ENCODE data around the gene PHF21B.
"Not testable (repeated sequence)": the region's sequence is repeated elsewhere in the genome, so short reads cannot be mapped to it uniquely, and the experiment has no call there.

Gene PHF21B

DNA sequence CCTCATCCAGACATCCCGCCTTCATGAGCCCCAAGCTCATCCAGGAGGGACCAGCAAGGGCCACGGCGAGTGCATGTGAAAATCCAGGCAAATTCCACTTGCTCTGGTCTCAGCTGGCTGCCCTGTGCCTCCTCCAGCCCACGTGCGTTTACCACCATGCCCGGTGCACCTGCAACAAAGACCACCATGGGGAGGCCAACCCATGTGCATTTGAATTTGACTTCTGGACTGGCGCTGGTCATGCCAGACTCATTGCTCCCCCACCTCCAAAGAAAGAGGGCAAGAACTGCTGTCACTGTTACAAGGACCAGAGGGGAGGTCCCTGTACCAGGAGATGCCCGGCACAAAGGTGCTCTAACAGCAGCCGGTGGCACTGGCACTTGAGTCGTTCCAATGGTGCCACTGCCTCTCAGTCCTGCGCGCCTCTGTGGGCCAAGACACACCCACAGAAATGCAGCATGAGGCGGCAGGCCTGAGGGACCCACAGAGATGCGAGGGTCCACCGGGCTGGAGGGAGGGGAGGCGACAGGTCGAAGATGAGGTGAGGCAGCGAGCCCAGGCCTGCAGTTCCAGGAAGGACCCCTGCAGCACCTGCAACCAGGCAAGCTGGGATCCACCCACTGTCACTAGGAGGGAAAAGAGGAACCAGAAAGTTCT, 80.3 kb downstream of the PHF21B start:
- H3K4me1 Mint-ChIP-seq, result peaks cover 13% of the 10 kb centered on the region
- DNase-seq (ENCODE audit: low spot score in 2 of 2) (no peak), ATAC-seq (no peak)
- H3K4me3 Mint-ChIP-seq, result no peak overlapping the region
- no peak overlapping the region for H3K27ac Mint-ChIP-seq
- no peaks in the 10 kb centered on the region for H3K9me3 Mint-ChIP-seq
- H3K36me3 Mint-ChIP-seq, result no peaks in the 10 kb centered on the region

DNA sequence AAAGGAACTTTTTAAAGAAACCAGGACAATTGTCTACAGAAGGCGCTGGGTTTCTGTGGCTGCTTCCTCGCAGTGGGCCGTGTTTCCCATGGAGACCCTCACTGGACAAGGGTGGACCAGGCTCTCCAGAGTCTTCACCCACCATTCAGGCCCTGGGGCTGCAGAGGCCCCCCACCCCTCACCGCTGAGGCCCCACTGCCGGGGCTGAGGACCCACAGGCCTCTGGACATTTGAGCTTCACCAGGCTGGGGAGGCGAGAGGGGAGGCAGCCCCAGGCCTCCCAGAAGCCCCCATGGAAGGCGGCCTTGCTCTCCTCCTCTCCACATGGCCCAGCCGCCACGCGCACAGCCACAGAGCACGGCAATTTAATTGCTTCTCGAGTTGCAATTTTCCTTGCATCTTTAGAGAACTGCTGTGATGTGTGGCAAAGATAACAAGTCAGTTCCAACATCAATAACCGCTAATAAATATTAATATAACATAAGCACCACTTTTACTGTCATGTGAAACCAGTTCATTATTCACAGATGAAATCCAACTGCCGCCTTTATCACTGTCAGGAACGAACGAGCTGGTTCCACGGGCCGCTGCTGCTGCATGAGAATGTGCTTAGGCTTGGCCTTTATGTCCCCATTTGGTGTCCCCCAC, 81.0 kb downstream of the PHF21B start:
- H3K4me1 Mint-ChIP-seq, result peaks cover 13% of the 10 kb centered on the region
- H3K36me3 Mint-ChIP-seq, result no peaks in the 10 kb centered on the region
- ATAC-seq, result no peak
- DNase-seq (ENCODE audit: low spot score in 2 of 2), result no peak
- no peak overlapping the region for H3K27ac Mint-ChIP-seq
- H3K9me3 Mint-ChIP-seq, result peaks cover 1% of the 10 kb centered on the region
- no peak overlapping the region for H3K4me3 Mint-ChIP-seq

DNA sequence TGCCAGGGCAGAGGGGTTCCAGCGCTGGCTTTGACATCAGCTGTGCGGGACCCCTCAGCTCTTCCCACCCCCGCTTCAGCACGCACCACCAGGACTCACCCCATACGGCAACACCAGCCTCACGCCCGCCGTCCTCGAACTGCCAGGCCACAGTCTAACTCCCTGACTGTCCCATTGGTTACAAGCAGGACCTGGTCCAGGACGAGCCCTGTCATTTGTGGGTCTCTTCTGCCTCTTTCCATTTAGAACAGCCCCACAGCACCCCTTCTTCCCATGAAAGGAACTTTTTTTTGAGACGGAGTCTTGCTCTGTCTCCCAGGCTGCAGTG, 81.7 kb downstream of the PHF21B start:
- ATAC-seq, result no peak
- Mint-ChIP-seq H3K4me1 (peaks cover 13% of the 10 kb centered on the region), H3K4me3 (no peak overlapping the region), H3K9me3 (peaks cover 3% of the 10 kb centered on the region), H3K36me3 (no peaks in the 10 kb centered on the region), H3K27ac (no peak overlapping the region)
- no peak for DNase-seq (ENCODE audit: low spot score in 2 of 2)

DNA sequence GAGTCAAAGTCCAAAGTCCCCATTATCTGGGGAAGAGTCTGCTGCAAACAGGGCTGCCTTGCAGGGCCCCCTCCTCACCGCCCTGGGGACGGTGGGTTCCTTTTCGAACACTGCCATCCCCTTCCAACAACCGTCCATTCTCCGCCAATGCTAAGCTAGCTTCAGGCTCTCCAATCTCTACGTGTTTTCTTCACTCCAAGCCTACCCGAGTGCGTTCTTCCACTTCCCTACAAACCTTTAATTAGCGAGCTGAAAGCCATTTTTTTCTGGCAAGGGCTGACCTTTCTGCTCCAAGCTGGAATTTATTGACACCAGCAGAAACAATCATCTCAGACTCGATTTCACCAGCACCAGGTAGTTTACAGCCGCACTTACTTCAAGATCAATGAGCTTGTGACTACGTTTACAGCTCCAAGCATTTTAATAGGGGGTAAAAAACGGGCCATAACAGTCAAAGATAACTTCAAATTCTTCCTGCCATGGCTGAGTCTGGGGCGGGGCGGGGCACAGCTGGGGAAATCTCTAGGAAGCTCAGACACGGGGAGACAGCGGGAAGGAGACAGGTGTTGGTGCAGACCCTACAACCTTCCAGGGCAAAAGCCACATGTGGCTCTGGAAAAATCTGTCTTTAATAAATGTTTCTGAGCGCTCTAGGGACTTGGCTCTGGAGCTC, 82.2 kb downstream of the PHF21B start:
- peaks cover 13% of the 10 kb centered on the region for H3K4me1 Mint-ChIP-seq
- no peak for ATAC-seq

DNA sequence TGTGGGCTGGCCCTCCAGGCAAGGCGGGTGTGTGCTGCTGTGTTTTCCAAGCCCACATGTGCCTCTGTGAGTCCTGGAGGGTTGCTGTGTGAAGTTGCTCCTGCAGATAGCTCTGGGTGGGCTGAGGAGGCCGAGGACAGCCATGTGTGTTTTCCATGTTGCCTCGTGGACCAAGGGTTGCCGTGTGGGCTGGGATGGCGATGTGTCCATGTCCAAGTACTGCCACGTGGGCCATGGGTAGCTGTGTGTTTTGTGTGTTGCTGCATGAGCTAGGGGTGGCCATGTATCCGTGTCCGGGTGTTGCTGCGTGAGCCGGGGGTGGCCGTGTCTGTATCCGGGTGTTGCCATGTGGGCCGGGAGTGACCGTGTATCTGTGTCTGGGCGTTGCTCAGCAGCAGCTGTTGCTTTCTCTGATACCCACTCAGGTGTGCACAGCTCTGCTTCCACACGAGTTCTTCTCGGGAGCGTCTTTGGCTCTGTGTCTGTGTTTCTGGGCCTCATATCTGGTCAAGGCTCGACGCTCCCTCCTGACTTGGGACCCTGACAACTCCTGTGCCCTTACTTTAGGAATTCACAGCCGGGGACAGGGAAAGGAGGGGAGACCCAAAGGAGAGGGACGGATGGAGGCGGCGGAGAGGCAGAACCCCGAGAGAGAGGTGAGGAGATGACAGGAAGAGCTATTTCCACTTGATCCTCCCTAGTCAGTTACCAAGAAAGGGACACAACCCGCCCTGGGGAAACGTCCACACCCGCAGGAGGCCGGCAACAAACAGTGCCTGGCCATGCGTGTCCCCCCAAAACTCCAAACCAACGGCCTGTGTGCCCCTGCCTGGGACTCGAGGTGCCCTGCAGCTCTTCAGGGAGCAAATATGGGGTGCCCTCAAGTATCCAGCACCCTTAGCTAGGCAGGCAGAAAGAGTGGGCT, 83.1 kb downstream of the PHF21B start:
- Mint-ChIP-seq H3K4me3 (no peak overlapping the region), H3K9me3 (peaks cover 3% of the 10 kb centered on the region), H3K4me1 (peaks cover 13% of the 10 kb centered on the region), H3K27ac (no peak overlapping the region), H3K36me3 (no peaks in the 10 kb centered on the region)
- DNase-seq (ENCODE audit: low spot score in 2 of 2) (no peak), ATAC-seq (no peak)

More for the DNA sequence above, 82.2 kb downstream of the PHF21B start:
- Mint-ChIP-seq H3K9me3 (peaks cover 3% of the 10 kb centered on the region), H3K27ac (no peak overlapping the region), H3K4me3 (no peak overlapping the region), H3K36me3 (no peaks in the 10 kb centered on the region)
- DNase-seq (ENCODE audit: low spot score in 2 of 2), result no peak

DNA sequence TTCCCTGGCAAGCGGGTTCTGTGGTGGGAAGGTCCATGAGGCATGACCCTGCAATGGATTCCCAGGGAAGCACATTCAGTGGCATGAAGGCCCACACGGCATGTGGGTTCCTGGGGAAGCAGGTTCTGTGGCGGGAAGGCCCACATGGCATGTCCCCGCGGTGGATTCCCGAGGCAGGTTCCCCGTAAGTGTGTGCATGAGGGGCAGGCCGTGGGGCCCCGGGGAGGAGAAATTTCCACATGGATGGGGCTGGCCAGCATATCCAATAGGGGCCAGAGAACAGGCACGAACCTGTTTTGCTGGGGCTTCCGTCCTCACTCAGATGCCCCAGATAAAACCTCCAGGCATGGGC, 83.7 kb downstream of the PHF21B start:
- H3K9me3 Mint-ChIP-seq, result peaks cover 3% of the 10 kb centered on the region
- no peak overlapping the region for H3K27ac Mint-ChIP-seq
- H3K36me3 Mint-ChIP-seq, result no peaks in the 10 kb centered on the region
- no peak overlapping the region for H3K4me3 Mint-ChIP-seq
- ATAC-seq (no peak), DNase-seq (ENCODE audit: low spot score in 2 of 2) (no peak)
- H3K4me1 Mint-ChIP-seq, result peaks cover 13% of the 10 kb centered on the region

DNA sequence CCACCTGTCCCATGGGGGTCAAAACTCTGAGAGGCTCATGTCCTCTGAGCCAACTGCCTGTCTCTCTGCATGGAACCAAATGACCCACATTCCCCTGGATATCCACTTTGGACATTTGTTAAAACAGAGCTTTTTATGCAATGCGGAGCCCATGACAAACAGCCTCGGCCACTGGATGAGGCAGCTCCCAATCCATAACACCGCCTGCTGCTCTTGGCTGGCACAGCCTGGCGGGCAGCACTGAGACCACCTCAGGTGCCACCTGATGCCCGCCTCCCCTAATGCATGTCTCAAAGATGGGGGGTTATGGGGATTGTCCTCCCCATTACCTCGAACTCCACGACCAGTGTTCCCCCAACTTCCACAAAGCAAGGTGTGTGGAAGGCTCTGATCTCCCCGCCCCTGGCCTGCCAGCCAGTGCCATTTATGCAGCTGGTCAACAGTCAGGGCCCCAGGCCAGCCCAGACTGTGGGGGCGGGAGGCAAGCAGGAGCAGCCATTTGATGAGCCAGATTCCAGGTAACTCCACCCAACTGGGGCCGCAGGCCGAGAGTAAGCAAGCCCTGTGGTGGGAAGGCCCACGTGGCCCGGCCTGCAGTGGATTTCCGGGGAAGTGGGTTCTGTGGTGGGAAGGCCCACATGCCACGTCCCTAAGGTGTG, 84.2 kb downstream of the PHF21B start:
- DNase-seq (ENCODE audit: low spot score in 2 of 2) (no peak), ATAC-seq (no peak)
- Mint-ChIP-seq H3K4me1 (peaks cover 13% of the 10 kb centered on the region), H3K27ac (no peak overlapping the region), H3K9me3 (peaks cover 3% of the 10 kb centered on the region), H3K36me3 (no peaks in the 10 kb centered on the region), H3K4me3 (no peak overlapping the region)

DNA sequence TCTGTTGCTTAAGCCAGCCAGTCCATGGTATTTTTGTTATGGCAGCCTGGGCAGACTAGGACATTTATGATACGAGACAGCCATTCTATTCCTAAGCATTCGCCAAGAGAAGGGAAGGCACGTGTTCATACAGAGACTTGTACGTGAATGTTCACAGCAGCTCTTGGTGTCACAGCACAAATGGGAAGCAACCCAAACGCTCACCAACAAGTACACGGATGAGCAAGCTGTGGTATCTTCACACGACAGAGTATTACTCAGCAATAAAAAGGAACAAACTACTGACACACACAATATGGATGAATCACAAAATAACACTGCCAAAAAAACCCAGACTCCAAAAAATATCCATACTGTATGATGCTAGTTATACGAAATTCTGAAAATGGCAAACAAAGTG, 85.1 kb downstream of the PHF21B start:
- Mint-ChIP-seq H3K4me1 (peaks cover 13% of the 10 kb centered on the region), H3K9me3 (peaks cover 3% of the 10 kb centered on the region), H3K27ac (no peak overlapping the region), H3K36me3 (no peaks in the 10 kb centered on the region), H3K4me3 (no peak overlapping the region)
- ATAC-seq (peak; percentile 81), DNase-seq (ENCODE audit: low spot score in 2 of 2) (no peak)

DNA sequence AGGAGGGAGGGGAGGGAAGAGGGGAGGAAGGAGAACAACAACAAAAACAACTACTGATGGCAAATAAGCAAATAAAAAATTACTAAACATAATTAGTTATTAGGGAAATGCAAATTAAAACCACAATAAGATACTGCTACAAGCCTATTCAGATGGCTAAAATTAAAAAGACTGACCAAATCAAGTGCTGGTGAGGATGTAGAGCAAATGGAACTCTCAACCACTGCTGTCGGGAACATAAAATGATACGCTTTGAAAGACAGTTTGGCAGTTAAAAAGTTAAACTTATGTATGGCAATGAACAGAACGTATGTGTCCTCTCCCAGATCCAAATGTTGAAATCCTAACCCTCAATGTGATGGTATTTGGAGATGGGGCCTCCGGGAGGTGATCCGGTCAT, 85.7 kb downstream of the PHF21B start:
- DNase-seq (ENCODE audit: low spot score in 2 of 2), result no peak
- H3K36me3 Mint-ChIP-seq, result no peaks in the 10 kb centered on the region
- H3K4me1 Mint-ChIP-seq, result peaks cover 13% of the 10 kb centered on the region
- peaks cover 3% of the 10 kb centered on the region for H3K9me3 Mint-ChIP-seq
- H3K4me3 Mint-ChIP-seq, result no peak overlapping the region
- ATAC-seq, result no peak
- no peak overlapping the region for H3K27ac Mint-ChIP-seq

DNA sequence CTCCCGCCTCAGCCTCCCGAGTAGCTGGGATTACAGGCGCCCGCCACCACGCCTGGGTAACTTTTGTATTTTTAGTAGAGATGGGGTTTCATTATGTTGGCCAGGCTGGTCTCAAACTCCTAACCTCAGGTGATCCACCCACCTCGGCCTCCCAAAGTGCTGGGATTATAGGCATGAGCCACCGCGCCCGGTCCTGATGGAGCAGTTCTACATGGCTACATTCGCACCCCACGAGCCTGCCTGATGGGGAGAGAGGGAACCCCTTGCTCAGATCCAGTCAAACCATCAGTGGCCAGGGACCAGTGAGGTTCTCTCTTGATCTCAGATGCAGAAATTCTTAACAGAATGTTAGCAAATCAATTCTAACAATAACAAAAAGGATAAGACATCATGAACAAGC, 88.0 kb downstream of the PHF21B start:
- H3K9me3 Mint-ChIP-seq; H3K4me3 Mint-ChIP-seq; H3K36me3 Mint-ChIP-seq; DNase-seq (ENCODE audit: low spot score in 2 of 2); H3K27ac Mint-ChIP-seq; ATAC-seq: not testable (repeated sequence)
- peaks cover 13% of the 10 kb centered on the region for H3K4me1 Mint-ChIP-seq

DNA sequence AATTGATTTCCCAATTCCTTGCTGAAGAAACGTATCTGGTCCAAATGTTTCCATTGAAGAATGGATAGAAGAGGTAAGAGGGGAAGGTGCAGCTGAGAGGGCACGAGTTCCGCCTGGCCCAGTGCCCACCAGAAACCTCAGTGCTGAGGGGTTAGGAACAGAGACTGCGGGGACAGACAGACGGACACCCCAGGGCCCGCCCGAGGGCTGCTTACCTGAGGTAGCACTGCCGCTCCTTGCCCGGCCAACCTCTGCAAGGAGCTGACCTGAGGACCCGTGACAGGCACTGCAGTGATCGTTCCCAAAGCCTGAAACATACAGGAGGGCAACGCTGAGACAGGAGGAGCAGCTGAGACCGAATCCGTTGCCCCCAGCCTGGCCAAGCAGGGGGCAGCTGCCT, 89.6 kb downstream of the PHF21B start:
- H3K4me3 Mint-ChIP-seq, result no peak overlapping the region
- ATAC-seq (no peak), DNase-seq (ENCODE audit: low spot score in 2 of 2) (no peak)
- H3K27ac Mint-ChIP-seq, result no peak overlapping the region
- H3K36me3 Mint-ChIP-seq, result no peaks in the 10 kb centered on the region
- H3K9me3 Mint-ChIP-seq, result peaks cover 3% of the 10 kb centered on the region
- H3K4me1 Mint-ChIP-seq, result peaks cover 7% of the 10 kb centered on the region

DNA sequence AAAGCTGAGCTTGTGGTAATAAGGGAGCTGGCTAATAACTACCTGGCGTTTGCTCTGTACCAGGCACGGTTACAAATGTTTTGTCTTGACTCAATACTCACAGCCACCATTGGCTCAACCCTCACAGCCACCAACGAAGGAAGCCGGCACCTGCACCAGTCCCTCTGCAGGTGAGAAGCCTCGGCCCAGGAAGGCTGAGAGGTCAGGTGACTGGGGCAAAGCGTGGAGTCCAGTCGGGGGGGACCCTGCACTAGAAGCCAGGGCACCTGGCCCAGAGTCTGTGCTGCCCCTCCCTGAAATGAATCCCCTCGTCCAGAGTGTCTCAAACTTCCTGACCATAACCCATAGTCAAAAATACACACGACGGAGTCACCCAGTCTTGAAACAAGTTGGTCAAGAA, 90.1 kb downstream of the PHF21B start:
- peaks cover 2% of the 10 kb centered on the region for H3K4me1 Mint-ChIP-seq

DNA sequence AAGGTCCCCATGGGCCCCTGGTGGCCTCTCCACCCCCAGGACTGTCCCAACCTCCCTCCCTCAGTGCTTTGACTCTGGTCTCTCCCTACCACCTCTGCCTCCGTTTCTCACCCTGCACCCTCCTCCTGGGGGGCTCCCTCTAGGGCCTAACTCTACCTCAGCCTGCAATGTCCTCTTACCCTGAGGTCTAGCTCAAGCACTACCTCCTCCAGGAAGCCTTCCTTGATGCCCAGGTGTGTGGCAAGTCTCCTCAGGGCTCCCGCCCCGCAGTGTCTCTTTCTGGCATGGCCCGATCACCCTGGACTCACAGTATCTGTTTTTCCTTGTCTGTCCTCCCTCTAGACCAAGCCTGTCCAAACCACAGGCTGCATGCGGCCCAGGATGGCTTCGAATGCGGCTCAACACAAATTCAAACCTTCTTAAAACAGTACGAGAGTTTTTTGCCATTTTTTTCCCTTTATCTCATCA, 90.8 kb downstream of the PHF21B start:
- H3K4me1 Mint-ChIP-seq, result no peaks in the 10 kb centered on the region
- DNase-seq (ENCODE audit: low spot score in 2 of 2) (no peak), ATAC-seq (no peak)
- H3K36me3 Mint-ChIP-seq, result no peaks in the 10 kb centered on the region
- H3K4me3 Mint-ChIP-seq, result no peak overlapping the region
- H3K27ac Mint-ChIP-seq, result peak overlapping the region; percentile 50
- H3K9me3 Mint-ChIP-seq, result peaks cover 3% of the 10 kb centered on the region

More for the DNA sequence above, 90.1 kb downstream of the PHF21B start:
- Mint-ChIP-seq H3K27ac (no peak overlapping the region), H3K36me3 (no peaks in the 10 kb centered on the region), H3K9me3 (peaks cover 3% of the 10 kb centered on the region), H3K4me3 (no peak overlapping the region)
- no peak for DNase-seq (ENCODE audit: low spot score in 2 of 2)
- no peak for ATAC-seq

DNA sequence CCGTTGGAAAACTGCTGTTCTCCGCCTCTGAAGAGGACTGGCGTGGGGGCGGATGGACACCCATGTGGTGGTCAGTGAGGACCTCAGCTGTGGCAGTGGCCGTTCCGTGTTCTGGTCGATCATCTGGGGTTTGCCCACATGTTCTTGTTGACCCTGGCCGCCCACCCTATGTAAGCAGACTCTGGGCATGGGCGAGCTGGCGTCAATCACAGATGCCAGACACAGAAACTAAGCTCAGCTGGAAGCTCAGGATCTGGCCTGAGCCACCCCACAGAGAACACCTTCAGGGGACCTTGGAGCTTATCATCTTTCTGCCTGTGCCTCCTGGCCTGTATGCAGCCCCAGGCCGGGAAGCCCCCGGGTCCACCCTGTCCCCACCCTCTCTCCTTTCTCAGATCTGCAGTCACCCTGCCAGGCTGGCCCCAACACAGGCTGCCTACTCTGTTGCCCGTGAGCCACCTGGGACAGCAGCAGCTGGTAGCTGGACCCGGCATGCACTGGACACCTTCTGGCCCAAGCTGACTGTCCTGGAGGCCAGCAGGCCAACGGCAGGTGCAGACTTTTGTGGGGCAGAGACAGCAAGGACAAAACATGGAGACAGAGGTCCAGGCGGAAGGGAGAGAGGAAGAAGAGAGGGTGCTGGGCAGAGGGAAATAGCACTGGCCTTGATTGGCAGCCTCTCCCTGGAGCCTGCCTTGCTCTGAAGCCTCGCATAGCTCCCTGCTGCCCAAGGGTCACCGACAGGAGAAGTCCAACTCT, 91.5 kb downstream of the PHF21B start:
- Mint-ChIP-seq H3K9me3 (no peaks in the 10 kb centered on the region), H3K36me3 (no peaks in the 10 kb centered on the region)
- no peak for ATAC-seq

More for the DNA sequence above, 91.5 kb downstream of the PHF21B start:
- no peaks in the 10 kb centered on the region for H3K4me1 Mint-ChIP-seq
- H3K4me3 Mint-ChIP-seq, result no peak overlapping the region
- no peak for DNase-seq (ENCODE audit: low spot score in 2 of 2)
- H3K27ac Mint-ChIP-seq, result peak overlapping the region; percentile 50
